GM18907 (cell line): ENCODE data around the gene PHIP.

Source experiments
- ATAC-seq: cut with Tn5 transposase; IDR thresholded peaks from one replicate; pipeline ENCODE4 v1.9.1; 2021; ENCODE audit warnings: mild to moderate bottlenecking, moderate library complexity; ENCODE audit not compliant: unreplicated experiment

The PHIP gene

DNA sequence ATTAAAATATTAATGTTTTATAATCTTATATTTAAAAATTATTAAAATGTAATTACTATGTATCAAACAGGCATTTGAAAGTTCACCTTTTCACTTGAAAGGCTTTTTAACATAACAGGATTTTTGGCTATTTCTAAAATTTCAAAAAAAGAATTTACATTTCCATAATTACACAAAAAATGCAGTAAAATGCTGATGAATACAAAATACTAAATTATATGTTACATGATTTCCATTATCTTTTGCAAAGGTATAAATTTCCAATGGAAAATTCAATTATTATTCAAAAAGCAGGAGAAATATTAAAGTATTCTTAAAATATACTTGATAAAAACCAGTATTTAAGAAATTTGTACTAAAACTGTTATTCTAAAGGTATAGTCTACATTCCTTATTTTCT, 66.1 kb downstream of the PHIP start:
- ATAC-seq, result no peak

DNA sequence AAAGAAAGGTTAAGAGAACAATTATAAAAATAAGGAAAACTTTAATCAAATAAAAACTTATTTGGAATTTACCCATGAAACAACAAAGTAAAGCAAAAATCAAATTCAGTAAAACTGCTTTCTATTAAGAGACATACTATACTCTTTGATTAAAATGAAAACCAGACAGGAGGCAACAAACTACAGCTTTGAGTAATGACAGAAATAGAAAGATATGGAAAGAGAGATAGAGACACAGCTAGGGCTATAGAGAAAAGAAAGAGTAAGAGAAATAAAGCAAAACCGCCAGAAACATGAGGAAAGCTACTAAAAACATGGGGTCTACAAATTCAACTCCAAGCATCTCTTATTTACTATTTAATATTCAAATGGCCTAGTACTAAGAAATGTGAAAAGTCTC, 67.6 kb downstream of the PHIP start:
- ATAC-seq, result no peak

DNA sequence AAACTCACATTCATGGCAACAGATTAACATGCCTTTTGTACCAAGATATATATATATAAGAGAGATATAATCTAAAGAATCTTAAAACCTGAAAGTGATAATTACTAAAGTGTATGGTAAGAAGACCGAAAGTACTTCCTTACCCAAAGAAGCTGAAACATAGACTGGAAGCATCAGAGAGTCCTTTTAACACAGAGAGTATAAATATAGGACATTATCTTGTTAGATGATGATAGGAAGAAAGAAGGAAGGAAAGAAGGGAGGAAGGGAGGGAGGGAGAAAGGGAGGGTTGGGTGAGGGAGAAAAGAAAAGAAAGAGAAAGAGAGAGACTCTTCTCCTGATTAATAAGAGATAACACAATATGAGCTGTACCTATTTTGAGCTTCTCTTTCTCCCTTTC, 68.2 kb downstream of the PHIP start:
- ATAC-seq, result no peak

DNA sequence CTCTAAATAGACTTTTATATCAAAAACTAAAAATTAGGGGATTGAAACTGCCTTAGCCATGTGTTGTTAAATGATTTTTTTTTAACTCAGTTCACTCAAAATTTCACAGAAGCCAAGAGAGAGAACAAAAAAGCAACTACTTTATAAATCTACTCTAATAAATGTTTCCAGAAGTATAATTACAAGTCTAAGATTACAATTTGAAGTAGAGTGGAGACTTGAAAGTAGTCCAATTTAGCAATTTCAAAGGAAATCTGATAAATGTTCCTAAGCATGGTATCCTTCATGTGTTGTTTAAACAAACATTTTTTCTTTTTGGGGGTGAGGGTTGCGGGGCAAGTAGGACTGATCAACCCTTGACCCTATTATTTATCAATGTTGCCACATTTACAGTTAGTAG, 72.6 kb downstream of the PHIP start:
- ATAC-seq, result no peak

DNA sequence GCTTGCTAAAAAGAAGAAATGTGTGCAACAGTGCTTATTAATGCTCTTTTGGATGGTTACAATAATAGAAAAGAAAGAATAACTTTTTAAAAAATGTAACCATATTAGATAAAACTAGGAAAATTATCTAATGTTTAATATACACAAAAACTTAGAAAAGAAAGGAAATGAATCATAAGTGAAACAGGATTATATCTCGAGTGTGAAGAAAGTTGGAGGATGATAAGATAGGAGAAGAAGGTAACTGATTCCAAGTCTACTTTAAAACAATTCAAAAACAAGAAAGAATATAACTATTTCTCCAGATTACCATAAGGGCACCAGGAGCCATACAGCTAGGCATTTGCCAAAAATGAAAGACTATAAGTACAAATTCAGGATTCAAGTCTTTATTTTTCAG, 73.0 kb downstream of the PHIP start:
- ATAC-seq, result no peak

DNA sequence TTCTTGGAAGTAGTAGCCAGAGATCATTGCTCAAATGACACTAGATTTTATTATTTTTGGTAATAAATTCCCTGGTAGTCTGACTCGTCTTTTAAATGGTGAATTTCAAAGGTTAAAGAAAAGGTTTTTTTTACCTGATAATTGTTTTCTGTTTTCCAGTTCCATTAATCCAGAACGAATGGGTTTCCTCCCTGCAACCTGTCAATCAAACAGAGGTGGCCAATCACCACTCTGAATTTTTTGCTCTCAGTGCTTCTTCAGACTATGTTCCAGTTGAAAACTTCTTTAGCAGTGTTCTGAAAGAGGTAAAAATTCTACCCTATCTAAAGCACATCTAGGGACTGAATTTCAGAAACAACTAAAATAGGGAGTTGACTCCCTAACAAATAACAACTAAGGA, 73.8 kb downstream of the PHIP start:
- ATAC-seq, result no peak

DNA sequence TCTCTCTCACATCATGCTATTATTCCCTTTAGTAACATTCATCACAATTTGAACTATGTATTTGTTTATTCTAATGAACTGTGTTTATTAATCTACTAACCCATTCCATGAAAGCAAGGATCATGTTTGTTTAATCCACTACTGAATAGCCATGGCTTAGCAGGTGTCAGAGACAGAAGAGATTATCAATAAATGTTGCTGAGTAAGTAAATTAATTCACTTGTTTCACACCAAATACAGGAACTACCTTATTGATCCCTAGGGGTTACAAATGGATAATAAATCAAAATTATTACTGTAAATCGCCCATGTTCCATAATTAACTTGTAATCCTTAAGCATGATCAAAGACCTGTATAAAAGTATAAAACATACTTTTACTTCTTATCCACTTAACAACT, 76.6 kb downstream of the PHIP start:
- no peak for ATAC-seq

DNA sequence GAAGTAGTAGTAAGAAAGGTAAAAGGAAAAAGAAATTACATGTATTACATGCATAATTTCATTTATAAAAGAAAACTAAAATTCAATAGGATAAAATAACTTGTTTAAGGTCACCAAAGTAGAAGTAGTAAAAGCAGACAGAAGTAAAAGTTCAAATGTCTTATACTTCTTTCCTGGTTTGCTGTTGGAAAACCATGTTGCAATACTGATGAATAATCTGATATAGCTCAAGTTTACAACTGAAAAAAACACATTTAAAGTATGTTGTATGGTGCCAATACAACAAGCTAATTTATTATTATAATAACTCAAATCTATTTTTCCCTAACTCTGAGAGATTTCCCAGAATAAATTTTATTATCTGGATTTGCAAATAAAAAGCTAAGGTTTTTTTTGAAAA, 78.3 kb downstream of the PHIP start:
- no peak for ATAC-seq

DNA sequence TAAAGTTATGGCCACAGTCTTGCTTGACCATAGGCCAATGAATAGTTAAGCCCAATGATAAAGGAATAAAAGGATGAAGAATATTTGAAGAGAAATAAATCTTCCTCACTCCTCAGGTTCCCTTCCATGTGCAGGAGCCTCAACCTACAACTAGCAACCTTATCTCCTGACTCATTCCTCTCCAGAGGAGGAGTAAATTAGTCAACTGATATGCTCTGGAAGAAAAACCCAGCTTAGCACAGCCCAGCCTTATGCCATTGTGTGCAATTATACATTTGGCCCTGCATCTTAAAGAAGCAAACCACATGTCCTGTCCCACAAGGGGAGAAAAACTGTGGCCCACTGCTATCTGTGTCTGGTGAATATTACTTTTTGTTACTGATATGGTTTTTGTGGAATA, 82.1 kb downstream of the PHIP start:
- ATAC-seq, result no peak

DNA sequence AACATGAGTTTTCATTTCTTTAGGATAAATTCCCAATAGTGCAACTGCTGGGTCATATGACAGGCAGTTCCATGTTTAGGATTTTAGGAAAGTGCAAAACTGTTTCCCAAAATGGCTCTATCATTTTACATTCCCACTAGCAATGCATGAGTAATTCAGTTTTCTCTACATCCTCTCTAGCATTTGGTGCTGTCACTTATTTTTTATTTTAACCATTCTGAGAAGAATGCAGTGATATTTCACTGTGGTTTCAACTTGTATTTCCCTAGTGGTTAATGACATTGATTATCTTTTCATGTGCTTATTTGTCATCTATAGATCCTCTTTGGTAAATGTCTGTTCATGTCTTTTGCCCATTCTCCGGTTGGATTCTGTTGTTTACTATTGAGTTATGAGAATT, 82.7 kb downstream of the PHIP start:
- ATAC-seq, result no peak

DNA sequence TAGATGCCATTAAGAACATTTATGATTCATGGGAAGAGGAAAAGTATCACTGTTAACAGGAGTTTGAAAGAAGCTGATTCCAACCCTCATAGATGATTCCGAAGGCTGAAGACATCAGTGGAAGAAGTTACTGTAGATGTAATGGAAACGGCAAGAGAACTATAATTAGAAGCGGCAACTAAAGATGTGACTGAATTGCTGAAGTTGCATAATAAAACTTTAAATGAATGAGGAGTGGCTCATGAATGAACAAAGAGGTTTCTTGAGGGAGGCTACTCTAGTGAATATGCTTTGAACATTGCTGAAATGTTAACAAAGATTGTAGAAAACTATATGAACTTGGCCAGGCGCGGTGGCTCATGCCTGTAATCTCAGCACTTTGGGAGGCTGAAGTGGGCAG, 84.1 kb downstream of the PHIP start:
- ATAC-seq, result no peak

DNA sequence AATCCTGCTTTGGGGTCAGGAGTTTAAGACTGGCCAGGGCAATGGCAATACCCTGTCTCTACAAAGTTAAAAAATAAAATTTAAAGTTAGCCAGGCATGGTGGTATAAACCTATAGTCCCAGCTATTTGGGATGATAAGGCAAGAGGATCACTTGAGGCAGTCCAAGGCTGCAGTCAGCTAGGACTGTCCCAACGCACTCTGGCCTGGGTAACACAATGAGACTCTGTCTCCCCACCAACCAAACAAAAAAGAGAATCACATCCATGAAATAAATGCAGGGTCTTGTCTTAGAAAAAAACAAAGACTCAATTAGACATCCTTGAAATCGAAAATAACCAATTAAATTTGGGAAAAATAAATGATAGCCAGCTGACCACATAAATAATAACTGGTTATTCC, 88.9 kb downstream of the PHIP start:
- no peak for ATAC-seq

DNA sequence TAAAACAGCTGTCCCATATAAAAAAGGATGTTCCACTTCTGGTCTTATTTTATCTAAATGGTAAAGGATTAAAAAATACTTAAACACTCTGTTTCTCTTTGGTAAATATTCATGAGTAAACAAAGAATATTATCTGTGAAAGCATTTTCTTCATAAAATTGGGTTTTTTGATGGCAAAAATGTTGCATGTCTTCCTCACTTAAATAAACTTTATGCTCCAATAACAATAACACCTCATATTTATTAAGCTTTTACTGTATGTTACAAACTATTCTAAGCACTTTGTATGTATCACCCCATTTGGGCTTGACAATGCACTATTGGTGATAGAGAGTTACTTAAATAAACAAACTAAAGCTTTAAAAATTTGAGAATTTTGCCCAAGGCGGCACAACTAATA, 91.9 kb downstream of the PHIP start:
- no peak for ATAC-seq

DNA sequence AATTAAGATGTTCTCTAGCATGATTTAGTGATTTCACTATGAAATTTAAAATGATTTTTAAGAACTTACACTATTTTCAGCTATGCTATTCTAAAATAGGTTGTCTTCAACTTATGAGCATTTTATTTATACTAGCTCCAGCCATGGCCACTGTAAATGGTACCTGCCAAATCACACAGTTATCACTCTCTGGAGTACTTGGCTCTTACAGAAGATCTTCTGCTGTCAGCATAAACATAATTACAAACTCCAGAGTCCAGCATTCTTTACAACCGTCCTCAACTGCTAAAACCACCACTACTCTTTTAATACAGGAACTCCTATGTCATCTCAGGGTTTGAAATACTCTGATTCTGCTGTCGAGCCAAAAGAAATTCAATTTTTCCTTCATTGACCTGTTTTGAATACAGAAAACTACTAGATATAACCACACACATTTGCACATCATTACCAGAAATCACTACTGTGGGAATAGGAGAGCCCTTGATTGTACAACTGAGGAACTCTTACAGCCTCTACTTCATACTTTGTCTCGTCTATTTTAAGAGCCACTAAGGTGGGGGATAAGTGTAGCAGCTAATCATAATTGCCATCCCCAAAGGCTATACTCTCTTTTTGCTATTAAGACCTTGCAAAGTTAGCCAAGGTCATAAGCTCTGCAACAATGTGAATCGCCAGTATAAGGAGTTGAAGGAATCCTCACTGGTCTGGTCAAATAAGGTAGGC, 93.7 kb downstream of the PHIP start:
- ATAC-seq, result no peak

DNA sequence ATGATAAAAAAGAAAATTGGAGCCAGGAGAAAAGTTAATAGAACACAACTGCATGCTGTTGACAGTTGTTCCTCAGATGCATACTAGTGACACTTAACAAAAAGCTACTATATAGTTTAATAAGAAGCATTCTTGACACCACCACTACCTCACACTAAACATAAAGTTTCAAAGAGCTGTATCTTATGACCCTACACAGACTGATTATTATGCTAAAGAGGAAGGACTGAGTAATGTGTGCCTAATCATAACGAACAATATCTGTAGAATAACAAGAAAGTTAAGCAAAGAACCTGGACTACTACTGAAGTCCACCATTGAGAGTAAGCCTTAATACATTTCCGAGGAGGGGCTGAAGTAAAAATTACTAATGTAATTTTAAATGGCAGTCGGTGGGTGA, 110.9 kb downstream of the PHIP start:
- no peak for ATAC-seq

DNA sequence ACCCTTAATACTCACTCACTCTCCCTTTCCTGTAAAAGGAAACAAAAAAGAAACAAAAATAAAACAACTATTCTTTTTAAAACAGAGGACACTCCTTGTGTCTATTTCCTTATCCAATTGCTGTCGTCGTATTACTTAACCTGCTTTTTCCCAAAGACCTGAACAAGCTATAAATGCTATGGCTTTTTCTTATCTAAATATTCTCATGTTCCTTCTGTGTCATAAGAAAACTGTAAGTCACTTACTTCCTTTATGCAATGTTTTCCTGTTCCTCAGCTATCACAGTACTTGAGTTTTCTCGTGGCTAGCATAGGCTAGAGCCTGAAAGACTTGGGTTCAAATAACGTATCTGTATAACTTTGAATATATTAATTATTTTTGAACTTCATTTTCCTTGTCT, 111.5 kb downstream of the PHIP start:
- no peak for ATAC-seq

DNA sequence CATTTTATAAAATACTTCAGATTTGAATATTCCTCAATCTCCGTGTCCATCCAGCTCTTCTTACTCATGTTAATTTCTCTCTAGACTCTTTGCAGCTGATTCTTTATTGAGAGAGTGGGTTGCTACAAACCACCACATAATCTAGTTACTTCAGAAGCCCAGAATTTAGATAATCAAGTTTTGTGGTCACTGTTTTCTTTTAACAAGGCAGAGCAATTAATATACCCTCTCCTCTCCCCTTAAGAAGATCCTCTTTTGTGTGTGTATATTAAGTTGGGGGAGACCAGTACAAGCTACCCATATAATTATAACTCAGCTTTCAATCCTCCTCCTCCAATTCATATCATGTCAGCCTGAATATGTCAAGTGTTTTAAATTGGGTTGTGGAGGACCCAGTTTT, 115.6 kb downstream of the PHIP start:
- ATAC-seq, result no peak

DNA sequence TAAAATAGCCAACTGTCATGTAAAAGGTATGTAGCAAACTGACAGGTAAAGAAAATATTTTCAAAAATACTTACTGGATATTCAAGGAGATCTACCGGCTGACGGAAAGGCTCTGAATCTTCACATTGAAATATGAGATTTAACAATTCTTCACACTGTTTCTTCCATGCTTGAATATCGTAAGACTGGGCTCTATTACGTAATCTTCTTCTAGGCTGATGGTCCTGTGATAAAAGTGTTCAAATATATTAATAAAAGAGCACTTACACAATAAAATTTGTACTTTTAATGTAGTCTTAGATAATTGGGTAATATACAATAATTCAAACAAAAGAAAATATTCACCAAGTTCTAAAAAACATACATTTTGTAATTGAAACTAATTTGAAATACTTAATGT, 123.3 kb downstream of the PHIP start:
- ATAC-seq, result no peak

DNA sequence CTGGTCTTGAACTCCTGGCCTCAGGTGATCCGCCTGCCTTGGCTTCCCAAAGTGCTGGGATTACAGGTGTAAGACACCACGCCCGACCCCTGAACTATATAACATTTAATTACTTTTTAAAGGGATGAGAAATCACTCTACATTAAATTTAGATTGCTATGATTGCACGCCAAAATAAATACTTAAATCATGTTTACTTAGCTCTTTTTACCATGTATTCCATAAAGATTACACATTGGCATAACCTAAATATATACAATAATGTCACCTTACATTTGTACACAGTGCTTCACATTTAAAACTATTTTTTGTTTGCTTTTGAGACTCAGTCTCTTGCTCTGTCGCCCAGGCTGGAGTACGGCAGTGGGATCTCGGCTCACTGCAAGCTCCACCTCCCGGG, 124.3 kb downstream of the PHIP start:
- ATAC-seq, result no peak

DNA sequence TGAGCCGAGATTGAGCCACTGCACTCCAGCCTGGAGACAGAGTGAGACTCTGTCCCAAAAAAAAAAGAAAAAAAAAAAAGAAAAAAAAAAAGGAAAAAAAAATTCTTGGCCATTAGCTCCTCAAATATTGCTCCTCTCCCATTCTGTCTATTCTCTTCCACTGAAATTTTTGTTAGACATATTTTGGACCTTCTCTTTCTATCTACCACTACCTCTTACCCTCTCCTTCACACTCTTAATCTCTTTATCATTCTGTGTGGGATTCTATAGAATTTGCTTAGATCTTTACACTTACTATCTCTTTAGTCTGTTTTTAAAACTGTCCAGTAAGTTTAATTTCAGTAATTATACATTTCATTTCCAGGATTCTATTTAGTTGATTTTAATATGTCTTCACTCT, 125.7 kb downstream of the PHIP start:
- no peak for ATAC-seq

DNA sequence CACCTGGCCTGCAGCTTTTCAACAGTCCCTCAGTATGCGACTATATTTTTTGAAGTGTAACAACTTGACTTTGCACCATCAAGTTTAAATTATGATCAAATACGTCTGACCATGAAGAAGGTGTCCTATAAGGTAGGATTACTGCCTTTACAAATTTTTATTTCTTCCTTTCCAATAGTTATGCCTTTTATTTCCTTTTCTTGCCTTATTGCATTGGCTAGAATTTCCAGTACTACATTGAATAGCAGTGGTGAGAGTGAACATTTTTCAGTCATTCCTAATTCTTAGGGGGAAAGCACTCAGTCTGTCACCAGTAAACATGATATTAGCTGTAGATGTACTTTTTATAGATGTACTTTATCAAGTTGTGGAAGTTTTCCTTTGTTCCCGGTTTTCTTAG, 129.3 kb downstream of the PHIP start:
- no peak for ATAC-seq

DNA sequence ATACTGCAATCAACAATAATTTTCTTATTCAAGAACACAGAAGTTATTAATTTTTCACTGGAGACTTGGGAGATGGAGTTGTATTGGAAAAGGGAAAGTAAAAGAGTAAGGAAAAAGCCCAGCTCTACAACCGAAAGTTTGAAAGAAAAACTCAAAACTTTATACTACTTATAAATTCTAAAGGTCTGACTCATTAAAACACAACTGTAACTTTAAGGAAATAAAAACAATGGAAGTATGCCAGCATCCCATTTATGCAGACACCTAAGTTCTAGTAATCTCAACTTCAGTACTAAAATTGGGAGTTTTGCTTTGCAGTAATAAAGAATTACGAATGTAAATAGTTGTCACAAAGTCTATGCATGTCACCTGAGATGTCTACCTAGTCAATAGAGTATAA, 130.1 kb downstream of the PHIP start:
- no peak for ATAC-seq

DNA sequence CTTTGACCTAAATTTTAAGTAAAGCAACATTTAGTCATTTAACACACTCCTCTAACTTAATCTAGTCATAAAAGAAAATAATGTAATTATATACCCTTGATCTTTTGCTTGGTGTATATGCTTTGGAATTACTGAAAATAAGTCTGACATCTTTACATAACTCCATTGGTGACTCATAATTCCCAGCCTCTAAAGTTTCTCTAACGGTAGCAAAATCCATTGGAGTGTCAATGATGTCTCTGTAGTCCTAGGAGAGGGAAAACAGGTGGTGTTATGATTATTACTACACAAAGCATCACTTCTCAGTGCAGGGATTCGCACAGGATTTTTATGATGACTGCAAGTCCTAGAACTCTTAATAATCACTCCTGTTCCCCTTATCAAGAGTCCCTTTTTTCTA, 130.5 kb downstream of the PHIP start:
- ATAC-seq, result no peak

DNA sequence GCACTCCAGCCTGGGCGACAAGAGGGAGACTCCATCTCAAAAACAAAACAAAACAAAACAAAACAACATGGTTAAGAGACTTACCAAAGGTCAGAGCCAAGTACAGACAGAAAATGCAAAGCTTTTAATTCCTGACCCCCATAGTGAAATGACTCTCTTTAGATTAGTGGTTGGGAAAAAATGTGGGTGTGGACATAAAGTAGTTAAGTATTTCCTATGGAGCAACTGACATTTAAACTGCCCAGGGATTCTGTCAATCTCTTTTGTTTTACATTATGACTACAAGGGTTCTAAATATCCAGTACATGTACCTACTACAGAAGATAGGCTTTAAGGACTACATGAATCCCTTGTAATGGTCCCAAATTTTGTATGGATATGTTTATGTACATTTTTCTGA, 135.6 kb downstream of the PHIP start:
- ATAC-seq, result no peak
